K562 (cell line): Measurements from ENCODE around the gene ITPRIP. TPM values are rescaled to one million over a fixed set of nuclear protein-coding genes. Genes with fewer than 3 reads are reported as not detected.

Experiments used
- ATF7 ChIP-seq: fragments of 450-650 bp; IDR thresholded peaks from 2 replicates; pipeline ENCODE4 v1.7.1; 2014; ENCODE audit warnings: mild to moderate bottlenecking, moderate library complexity
- GABPA ChIP-seq: fragments of 200-800 bp; sonication (Bioruptor generic); conservative IDR thresholded peaks from 2 replicates; pipeline ENCODE4 v1.6.1; 2016; ENCODE audit warnings: low read depth, missing genetic modification characterization, missing compliant biosample characterization
- GABPB1 ChIP-seq: sonication (generic); formaldehyde crosslinking; IDR thresholded peaks from 2 replicates; pipeline ENCODE4 v1.8.0; 2022; ENCODE audit warnings: mild to moderate bottlenecking, missing genetic modification reagents
- MECOM ChIP-seq: fragments of 250-450 bp; sonication (Bioruptor Pico); IDR thresholded peaks from 2 replicates; pipeline ENCODE4 v1.8.0; 2022; ENCODE audit warnings: inconsistent platforms
- SMAD4 ChIP-seq: fragments of 250-450 bp; sonication (Bioruptor Pico); conservative IDR thresholded peaks from 2 replicates; pipeline ENCODE4 v1.8.0; 2021; ENCODE audit warnings: inconsistent platforms, mild to moderate bottlenecking, moderate library complexity
- SMARCA4 ChIP-seq: fragments of 450-650 bp; IDR thresholded peaks from 2 replicates; pipeline ENCODE4 v1.6.1; 2016
- ZNF124 ChIP-seq: sonication (generic); formaldehyde crosslinking; IDR thresholded peaks from 2 replicates; pipeline ENCODE4 v1.8.1; 2022; ENCODE audit warnings: missing genetic modification reagents
- polyA plus RNA-seq, 8 experiments: library from polyadenylated mRNA; depleted of rRNA in 4 of 8; stranded (reverse) in 5 of 8; unstranded in 3 of 8; fragments of >200 nt; fragmentation: Nextera tagmentation in 2 of 8; fragmentation: Illumina TruSeq in 1 of 8; extraction: Ambion mirVana in 2 of 8; extraction: Trizol in 1 of 8; gene quantifications; 2 replicates each; pipeline versions ENCODE4 v1.2.1 to v1.2.3, GENCODE V29; 2011 to 2014; ENCODE audit warnings: inconsistent platforms in 1 of 8, missing spikeins in 1 of 8
- total RNA-seq, 7 experiments: library from RNA; depleted of rRNA in 6 of 7; stranded (reverse); fragments of >200 nt in 6 of 7; fragmentation: Illumina TruSeq in 2 of 7; extraction: Trizol in 2 of 7; gene quantifications; 2 replicates each; pipeline versions ENCODE4 v1.2.1 to v1.2.3, GENCODE V29; 2011 to 2021; ENCODE audit warnings: low replicate concordance in 1 of 7
- TF ChIP-seq, protein P1 (sequence below): fragments of 450-650 bp; IDR thresholded peaks from 2 replicates; pipeline ENCODE4 v1.6.1; 2016; ENCODE audit warnings: mild to moderate bottlenecking, moderate library complexity
- TF ChIP-seq, protein P2 (sequence below): sonication (generic); formaldehyde crosslinking; IDR thresholded peaks from 2 replicates; pipeline ENCODE4 v1.8.1; 2023; ENCODE audit warnings: mild to moderate bottlenecking, missing genetic modification reagents
- TF ChIP-seq, protein P3 (sequence below): fragments of 250-450 bp; sonication (Bioruptor Pico); IDR thresholded peaks from 2 replicates; pipeline ENCODE4 v1.5.0; 2022; ENCODE audit warnings: mild to moderate bottlenecking

Gene ITPRIP
- total and polyA plus RNA-seq, 9 of the 15 experiments (the other 6 are each of a cell fraction or from before 2014, with no cell fraction given), result 4.4 to 28.5 (median 10.9) TPM

DNA sequence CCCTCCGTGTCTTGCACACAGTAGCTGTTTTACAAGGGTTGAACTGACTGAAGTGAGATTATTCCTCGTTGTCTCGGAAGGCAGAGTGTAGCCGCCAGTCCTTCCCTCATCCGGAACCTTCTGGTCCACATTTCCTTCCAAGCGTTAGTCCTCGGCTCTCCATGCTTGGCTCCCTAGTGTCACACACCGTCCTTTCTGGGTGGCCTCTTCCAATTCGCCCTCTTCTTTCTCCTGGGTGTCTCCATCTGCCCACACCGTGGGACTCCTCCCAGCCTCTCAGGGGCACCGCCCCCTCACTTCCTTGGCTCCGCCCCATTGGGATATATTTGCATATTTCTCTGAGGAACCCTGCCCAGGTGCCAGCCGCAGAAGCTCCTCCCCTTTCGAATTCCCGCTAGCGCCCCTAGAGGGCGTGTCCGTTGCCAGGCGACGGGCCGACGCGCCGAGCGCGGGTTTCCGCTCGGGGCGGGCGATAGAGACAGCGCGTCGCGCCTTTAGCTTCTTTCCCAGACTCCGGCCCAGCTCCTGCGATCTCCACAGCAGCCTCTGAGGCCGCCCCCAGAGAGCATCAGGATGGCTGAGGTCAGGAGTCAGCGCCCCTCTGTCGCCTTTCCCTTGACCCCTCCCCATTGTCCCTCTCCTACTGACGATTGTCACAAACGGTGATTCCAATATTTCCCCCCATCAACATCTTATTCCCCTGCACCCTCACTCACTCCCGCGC lies 15.2 kb upstream of the ITPRIP start, which contains the start of gene CFAP58 (continued):
- TF ChIP-seq, protein P1, sequence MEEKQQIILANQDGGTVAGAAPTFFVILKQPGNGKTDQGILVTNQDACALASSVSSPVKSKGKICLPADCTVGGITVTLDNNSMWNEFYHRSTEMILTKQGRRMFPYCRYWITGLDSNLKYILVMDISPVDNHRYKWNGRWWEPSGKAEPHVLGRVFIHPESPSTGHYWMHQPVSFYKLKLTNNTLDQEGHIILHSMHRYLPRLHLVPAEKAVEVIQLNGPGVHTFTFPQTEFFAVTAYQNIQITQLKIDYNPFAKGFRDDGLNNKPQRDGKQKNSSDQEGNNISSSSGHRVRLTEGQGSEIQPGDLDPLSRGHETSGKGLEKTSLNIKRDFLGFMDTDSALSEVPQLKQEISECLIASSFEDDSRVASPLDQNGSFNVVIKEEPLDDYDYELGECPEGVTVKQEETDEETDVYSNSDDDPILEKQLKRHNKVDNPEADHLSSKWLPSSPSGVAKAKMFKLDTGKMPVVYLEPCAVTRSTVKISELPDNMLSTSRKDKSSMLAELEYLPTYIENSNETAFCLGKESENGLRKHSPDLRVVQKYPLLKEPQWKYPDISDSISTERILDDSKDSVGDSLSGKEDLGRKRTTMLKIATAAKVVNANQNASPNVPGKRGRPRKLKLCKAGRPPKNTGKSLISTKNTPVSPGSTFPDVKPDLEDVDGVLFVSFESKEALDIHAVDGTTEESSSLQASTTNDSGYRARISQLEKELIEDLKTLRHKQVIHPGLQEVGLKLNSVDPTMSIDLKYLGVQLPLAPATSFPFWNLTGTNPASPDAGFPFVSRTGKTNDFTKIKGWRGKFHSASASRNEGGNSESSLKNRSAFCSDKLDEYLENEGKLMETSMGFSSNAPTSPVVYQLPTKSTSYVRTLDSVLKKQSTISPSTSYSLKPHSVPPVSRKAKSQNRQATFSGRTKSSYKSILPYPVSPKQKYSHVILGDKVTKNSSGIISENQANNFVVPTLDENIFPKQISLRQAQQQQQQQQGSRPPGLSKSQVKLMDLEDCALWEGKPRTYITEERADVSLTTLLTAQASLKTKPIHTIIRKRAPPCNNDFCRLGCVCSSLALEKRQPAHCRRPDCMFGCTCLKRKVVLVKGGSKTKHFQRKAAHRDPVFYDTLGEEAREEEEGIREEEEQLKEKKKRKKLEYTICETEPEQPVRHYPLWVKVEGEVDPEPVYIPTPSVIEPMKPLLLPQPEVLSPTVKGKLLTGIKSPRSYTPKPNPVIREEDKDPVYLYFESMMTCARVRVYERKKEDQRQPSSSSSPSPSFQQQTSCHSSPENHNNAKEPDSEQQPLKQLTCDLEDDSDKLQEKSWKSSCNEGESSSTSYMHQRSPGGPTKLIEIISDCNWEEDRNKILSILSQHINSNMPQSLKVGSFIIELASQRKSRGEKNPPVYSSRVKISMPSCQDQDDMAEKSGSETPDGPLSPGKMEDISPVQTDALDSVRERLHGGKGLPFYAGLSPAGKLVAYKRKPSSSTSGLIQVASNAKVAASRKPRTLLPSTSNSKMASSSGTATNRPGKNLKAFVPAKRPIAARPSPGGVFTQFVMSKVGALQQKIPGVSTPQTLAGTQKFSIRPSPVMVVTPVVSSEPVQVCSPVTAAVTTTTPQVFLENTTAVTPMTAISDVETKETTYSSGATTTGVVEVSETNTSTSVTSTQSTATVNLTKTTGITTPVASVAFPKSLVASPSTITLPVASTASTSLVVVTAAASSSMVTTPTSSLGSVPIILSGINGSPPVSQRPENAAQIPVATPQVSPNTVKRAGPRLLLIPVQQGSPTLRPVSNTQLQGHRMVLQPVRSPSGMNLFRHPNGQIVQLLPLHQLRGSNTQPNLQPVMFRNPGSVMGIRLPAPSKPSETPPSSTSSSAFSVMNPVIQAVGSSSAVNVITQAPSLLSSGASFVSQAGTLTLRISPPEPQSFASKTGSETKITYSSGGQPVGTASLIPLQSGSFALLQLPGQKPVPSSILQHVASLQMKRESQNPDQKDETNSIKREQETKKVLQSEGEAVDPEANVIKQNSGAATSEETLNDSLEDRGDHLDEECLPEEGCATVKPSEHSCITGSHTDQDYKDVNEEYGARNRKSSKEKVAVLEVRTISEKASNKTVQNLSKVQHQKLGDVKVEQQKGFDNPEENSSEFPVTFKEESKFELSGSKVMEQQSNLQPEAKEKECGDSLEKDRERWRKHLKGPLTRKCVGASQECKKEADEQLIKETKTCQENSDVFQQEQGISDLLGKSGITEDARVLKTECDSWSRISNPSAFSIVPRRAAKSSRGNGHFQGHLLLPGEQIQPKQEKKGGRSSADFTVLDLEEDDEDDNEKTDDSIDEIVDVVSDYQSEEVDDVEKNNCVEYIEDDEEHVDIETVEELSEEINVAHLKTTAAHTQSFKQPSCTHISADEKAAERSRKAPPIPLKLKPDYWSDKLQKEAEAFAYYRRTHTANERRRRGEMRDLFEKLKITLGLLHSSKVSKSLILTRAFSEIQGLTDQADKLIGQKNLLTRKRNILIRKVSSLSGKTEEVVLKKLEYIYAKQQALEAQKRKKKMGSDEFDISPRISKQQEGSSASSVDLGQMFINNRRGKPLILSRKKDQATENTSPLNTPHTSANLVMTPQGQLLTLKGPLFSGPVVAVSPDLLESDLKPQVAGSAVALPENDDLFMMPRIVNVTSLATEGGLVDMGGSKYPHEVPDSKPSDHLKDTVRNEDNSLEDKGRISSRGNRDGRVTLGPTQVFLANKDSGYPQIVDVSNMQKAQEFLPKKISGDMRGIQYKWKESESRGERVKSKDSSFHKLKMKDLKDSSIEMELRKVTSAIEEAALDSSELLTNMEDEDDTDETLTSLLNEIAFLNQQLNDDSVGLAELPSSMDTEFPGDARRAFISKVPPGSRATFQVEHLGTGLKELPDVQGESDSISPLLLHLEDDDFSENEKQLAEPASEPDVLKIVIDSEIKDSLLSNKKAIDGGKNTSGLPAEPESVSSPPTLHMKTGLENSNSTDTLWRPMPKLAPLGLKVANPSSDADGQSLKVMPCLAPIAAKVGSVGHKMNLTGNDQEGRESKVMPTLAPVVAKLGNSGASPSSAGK, result peak; percentile 66
- peak; percentile 32; the same call in 1 of the 2 replicates for TF ChIP-seq ATF7
- TF ChIP-seq, protein P2, sequence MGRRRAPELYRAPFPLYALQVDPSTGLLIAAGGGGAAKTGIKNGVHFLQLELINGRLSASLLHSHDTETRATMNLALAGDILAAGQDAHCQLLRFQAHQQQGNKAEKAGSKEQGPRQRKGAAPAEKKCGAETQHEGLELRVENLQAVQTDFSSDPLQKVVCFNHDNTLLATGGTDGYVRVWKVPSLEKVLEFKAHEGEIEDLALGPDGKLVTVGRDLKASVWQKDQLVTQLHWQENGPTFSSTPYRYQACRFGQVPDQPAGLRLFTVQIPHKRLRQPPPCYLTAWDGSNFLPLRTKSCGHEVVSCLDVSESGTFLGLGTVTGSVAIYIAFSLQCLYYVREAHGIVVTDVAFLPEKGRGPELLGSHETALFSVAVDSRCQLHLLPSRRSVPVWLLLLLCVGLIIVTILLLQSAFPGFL (CRISPR knock-in tag), result no peak
- 0 out of 2 replicates have a peak, but pooled peaks have one; percentile 15 for TF ChIP-seq MECOM
- 0 out of 2 replicates have a peak, but pooled peaks have one; percentile 24 for TF ChIP-seq SMAD4 (CRISPR knock-in tag)
- 0 out of 2 replicates have a peak, but pooled peaks have one; percentile 33 for TF ChIP-seq GABPB1 (CRISPR knock-in tag)
- 0 out of 2 replicates have a peak, but pooled peaks have one; percentile 14 for TF ChIP-seq SMARCA4
- TF ChIP-seq GABPA (tag), result peak; percentile 65
- TF ChIP-seq, protein P3, sequence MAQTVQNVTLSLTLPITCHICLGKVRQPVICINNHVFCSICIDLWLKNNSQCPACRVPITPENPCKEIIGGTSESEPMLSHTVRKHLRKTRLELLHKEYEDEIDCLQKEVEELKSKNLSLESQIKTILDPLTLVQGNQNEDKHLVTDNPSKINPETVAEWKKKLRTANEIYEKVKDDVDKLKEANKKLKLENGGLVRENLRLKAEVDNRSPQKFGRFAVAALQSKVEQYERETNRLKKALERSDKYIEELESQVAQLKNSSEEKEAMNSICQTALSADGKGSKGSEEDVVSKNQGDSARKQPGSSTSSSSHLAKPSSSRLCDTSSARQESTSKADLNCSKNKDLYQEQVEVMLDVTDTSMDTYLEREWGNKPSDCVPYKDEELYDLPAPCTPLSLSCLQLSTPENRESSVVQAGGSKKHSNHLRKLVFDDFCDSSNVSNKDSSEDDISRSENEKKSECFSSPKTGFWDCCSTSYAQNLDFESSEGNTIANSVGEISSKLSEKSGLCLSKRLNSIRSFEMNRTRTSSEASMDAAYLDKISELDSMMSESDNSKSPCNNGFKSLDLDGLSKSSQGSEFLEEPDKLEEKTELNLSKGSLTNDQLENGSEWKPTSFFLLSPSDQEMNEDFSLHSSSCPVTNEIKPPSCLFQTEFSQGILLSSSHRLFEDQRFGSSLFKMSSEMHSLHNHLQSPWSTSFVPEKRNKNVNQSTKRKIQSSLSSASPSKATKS (CRISPR knock-in tag), result no peak
- TF ChIP-seq ZNF124 (CRISPR knock-in tag), result no peak
